Measurements from ENCODE around the gene MAP3K2.

DNA sequence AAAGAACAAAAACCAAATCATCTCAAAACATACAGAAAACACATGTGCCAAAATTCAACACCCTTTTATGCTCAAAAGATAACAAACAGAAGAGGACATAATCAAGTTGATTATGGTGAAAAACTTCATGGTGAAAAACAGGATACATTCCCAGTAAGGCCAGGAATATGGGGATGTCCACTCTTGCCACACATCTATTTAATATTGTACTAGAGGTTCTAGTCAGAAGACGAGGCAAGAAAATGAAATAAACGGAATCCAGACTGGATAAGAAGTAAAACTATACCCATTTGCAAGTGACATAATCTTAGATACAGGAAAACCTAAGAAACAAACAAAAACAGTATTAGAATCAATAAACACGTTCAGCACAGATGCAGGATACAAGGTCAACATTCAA lies 40.8 kb downstream of the MAP3K2 start:
- TF ChIP-seq EZH2phosphoT487 (IDR thresholded peaks at IDR 0.05; ENCODE audit: borderline replicate concordance, low read length) (no peak), EZH2 (IDR thresholded peaks at IDR 0.05; ENCODE audit: low read length, unreplicated experiment) (no peak)
- TF ChIP-seq, protein P1, sequence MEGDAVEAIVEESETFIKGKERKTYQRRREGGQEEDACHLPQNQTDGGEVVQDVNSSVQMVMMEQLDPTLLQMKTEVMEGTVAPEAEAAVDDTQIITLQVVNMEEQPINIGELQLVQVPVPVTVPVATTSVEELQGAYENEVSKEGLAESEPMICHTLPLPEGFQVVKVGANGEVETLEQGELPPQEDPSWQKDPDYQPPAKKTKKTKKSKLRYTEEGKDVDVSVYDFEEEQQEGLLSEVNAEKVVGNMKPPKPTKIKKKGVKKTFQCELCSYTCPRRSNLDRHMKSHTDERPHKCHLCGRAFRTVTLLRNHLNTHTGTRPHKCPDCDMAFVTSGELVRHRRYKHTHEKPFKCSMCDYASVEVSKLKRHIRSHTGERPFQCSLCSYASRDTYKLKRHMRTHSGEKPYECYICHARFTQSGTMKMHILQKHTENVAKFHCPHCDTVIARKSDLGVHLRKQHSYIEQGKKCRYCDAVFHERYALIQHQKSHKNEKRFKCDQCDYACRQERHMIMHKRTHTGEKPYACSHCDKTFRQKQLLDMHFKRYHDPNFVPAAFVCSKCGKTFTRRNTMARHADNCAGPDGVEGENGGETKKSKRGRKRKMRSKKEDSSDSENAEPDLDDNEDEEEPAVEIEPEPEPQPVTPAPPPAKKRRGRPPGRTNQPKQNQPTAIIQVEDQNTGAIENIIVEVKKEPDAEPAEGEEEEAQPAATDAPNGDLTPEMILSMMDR (conservative IDR thresholded peaks at IDR 0.05; ENCODE audit: low read depth, low read length): no peak

Measured in PC-3 (cell line).